Testis (tissue), 2 donors: Measurements from ENCODE around the gene ADD3.
"Not testable (repeated sequence)": the region's sequence is repeated elsewhere in the genome, so short reads cannot be mapped to it uniquely, and the experiment has no call there.

Experiments used
- CTCF ChIP-seq, 3 experiments: fragments of 450-650 bp in 2 of 3; fragments of 200-600 bp in 1 of 3; sonication (generic) in 1 of 3; IDR thresholded peaks; one replicate each; pipeline ENCODE4 v1.5.1; 2016 to 2019; ENCODE audit warnings: antibody characterized with exemption in 3 of 3, mild to moderate bottlenecking in 2 of 3, moderate library complexity in 1 of 3
- POLR2A ChIP-seq: fragments of 450-650 bp; IDR thresholded peaks from one replicate; pipeline ENCODE4 v1.6.1; 2017; ENCODE audit warnings: antibody characterized with exemption, mild to moderate bottlenecking, moderate library complexity

- not testable (repeated sequence) for TF ChIP-seq CTCF (IDR thresholded peaks at IDR 0.05); POLR2A
Measured at GRCh38 chr10:110049889-110050591, 42.3 kb downstream of the ADD3 start.
